Glomerular endothelial cell (primary cell): ENCODE measurements around the gene ADIPOQ. TPM values are rescaled to one million over a fixed set of nuclear protein-coding genes. Genes with fewer than 3 reads are reported as not detected.
"Not testable (repeated sequence)": the region's sequence is repeated elsewhere in the genome, so short reads cannot be mapped to it uniquely, and the experiment has no call there.

ENCODE experiments used
- DNase-seq: peaks from one replicate; pipeline ENCODE4 v3.0.0-alpha.2; 2011; ENCODE audit warnings: low read depth, low spot score; ENCODE audit errors: extremely low read depth
- total RNA-seq: library from RNA; depleted of rRNA; stranded (reverse); fragments of >200 nt; gene quantifications from 2 replicates; pipeline ENCODE4 v1.2.3, GENCODE V29; 2015

The ADIPOQ gene
- total RNA-seq, 1 donor from 2014 or later, result not detected

- no peak for DNase-seq
These were observed 28.1 kb downstream of the ADIPOQ start for GRCh38 chr3:186870421-186871201.

- peak; percentile 55 for DNase-seq
These were observed 29.0 kb downstream of the ADIPOQ start for GRCh38 chr3:186871403-186871924.

- DNase-seq, result not testable (repeated sequence)
These were observed 31.3 kb downstream of the ADIPOQ start for GRCh38 chr3:186873796-186874195.

- DNase-seq, result not testable (repeated sequence)
These were observed 31.7 kb downstream of the ADIPOQ start for GRCh38 chr3:186874216-186874615.

DNA sequence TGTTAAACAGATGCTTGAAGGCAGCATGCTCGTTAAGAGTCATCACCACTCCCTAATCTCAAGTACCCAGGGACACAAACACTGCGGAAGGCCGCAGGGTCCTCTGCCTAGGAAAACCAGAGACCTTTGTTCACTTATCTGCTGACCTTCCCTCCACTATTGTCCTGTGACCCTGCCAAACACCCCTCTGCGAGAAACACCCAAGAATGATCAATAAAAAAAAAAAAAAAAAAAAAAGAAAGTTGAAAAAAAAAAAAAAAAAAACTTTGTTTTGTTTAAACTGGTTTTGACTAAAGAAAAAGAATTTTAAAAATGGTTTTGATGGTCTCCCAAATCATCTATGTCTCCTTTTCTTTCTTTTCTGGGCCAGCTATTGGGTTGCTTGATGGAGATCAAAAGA is 32.3 kb downstream of the ADIPOQ start:
- not testable (repeated sequence) for DNase-seq

DNA sequence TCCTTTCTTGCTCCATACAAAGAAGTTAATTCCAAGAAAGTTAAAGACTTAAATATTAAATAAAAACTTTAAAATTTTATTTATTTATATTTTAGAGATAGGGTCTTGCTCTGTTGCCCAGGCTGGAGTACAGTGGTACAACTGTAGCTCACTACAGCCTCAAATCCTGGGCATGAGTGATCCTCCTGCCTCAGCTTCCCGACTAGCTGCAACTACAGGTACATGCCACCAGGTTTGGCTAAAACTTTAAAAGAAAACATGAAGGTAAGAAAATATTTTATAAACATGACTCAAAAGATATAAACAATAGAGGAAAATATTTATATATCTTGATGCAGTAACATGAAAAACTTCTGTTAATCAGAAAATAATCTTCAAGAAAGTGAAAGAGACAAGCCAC is 33.2 kb downstream of the ADIPOQ start:
- DNase-seq, result no peak

GRCh38 chr3:186879781-186880180 is 37.3 kb downstream of the ADIPOQ start:
- no peak for DNase-seq

DNA sequence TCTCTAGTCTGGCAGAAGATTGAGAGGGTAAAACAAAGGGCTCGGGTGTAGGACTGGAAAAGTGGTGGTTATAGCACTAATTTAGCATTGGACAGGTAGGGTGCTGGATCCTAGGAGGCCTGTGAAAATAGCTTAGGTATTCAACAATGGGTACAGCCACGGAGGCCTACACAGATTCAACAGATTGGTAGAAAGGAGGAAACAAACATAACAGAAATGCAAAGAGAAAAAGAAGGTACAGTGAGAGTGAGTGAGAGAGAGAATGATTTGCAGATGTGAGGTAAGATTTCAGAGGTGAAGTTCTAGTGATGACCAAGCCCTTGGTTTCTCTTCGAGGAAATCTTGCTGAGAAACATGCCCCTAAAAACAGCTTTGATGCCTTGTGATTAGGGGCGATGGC is 37.9 kb downstream of the ADIPOQ start:
- DNase-seq, result no peak

DNA sequence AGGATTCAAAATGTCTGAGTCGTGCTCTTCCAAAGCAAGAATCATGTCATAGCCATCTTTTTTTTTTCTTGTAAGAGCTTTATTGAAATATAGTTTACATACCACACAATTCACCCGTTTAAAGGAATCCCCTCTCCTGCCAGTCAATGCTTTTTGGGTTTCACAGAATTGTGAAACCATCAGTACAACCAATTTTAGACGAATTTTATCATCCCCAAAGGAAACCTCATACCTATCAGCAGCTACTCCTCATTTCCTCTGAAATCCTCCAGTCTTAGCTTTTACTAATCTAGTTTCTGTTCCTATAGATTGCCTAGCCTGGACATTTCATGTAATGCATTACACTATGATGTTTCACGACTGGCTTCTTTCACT is 39.6 kb downstream of the ADIPOQ start:
- no peak for DNase-seq

DNA sequence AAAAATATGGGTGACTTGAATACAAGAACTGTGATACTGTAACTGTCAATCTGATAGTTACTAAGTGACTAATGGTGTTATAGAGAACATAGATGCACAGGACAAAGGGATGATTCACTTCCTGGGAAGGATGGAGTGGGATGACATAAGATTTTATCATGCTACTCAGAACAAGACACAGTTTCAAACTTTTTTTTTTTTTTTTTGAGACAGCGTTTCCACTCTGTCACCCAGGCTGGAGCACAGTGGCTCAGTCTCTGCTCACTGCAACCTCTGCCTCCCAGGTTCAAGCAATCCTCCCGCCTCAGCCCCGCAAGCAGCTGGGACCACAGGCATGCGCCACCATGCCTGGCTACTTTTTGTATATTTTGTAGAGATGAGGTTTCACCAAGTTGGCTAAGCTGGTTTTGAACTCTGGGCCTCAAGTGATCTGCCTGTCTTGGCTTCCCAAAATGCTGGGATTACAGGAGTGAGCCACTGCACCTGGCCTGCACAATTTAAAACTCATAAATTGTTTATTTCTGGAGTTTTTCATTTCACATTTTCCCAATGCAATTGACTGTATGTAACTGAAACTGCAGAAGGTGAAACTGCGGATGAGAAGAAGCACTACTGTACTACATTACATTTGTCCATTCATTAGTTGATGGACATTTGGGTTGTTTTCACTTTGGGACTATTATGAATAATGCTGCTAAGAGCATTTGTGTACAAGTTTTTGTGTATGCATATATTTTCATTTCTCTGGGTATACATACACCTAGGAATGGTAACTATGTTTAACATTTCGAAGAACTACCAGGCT is 40.6 kb downstream of the ADIPOQ start:
- DNase-seq, result no peak

- DNase-seq, result no peak
These were observed 41.2 kb downstream of the ADIPOQ start for GRCh38 chr3:186883686-186884058.

DNA sequence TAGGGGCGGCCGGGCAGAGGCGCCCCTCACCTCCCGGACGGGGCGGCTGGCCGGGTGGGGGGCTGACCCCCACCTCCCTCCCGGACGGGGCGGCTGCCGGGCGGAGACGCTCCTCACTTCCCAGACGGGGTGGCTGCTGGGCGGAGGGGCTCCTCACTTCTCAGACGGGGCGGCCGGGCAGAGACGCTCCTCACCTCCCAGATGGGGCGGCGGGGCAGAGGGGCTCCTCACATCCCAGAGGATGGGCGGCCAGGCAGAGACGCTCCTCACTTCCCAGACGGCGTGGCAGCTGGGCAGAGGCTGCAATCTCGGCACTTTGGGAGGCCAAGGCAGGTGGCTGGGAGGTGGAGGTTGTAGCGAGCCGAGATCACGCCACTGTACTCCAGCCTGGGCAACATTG is 42.4 kb downstream of the ADIPOQ start:
- not testable (repeated sequence) for DNase-seq

DNA sequence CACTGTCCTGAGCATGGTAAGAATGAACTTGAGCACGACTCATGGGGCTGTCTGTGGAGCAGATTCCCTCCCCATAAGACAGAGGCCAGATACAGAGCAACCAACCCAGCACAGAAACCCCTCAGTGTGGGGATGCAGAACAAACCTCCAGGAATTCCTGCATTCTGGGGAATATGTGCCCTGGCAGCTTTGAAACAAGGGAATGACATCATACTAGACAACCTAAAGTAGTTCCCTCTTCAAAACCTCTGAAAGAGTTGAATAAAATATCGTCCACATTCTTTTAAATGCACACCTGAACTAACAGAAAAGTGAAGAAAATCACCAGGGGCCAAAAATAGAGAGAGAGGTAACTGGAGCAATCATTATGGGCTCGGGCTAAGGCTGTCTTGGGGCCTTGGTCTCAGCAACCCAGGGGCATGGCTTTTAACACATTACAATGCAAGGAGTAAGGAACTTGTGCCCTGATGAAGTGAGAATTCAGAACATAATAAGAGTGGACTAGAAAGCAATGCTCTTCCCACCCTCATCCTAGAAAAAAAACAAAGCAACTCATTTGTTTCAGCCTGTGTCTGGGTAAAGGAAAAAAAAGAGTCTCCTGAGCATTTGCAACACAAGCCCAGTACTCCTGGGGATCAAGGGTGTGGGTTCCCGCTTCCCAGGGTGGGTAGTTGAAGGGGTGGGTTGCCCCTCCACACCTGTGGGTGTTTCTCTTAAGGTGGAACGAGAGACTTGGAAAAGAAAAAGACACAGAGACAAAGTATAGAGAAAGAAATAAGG is 43.9 kb downstream of the ADIPOQ start:
- DNase-seq, result no peak

GRCh38 chr3:186887507-186887938 is 45.0 kb downstream of the ADIPOQ start:
- DNase-seq, result not testable (repeated sequence)

- DNase-seq, result no peak
These were observed 46.1 kb downstream of the ADIPOQ start for GRCh38 chr3:186888569-186888968.

DNA sequence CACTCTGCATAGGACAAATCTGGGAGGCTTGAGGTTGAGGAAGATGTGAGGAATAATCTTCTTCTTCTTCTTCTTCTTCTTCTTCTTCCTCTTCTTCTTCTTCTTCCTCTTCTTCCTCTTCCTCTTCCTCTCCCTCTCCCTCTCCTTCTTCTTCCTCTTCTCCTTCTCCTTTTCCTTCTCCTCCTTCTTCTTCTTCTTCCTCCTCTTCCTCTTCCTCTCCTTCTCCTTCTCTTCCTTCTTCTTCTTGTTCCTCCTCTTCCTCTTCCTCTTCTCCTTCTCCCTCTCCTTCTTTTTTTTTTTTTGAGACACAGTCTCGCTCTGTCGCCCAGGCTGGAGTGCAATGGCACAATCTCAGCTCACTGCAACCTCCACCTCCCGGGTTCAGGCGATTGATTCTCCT is 47.2 kb downstream of the ADIPOQ start:
- DNase-seq, result not testable (repeated sequence)

- DNase-seq, result no peak
These were observed 48.4 kb downstream of the ADIPOQ start for GRCh38 chr3:186890911-186891310.

DNA sequence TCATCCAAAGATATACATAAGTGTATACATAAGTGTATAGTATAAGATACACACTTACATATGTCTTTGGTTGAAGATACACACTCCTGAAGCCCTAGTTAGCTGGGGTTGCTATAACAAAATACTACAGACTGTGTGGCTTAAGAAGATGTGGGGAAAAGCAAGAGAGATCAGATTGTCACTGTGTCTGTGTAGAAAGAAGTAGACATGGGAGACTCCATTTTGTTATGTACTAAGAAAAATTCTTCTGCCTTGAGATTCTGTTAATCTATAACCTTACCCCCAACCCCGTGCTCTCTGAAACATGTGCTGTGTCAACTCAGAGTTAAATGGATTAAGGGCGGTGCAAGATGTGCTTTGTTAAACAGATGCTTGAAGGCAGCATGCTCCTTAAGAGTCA is 50.6 kb downstream of the ADIPOQ start:
- DNase-seq, result not testable (repeated sequence)

DNA sequence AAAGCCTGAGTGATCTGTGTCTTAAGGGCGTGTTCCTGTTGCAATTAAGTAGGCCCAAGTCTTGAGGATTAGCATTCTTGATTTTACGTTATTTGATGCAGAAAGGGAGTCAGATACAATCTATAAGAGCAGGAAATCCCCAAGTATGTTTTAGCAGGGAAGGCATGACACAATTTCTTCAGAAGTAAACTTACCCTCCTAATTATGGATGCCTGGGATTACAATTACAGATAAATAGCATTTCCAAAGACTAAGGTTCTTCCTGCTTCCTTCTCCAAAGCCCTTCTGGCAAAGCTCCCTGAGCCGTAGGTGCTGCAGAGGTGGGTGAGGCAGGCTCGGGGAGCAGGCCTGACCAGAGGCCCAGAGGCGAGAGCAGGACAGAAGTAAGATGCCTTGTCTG is 52.9 kb downstream of the ADIPOQ start:
- DNase-seq, result no peak

DNA sequence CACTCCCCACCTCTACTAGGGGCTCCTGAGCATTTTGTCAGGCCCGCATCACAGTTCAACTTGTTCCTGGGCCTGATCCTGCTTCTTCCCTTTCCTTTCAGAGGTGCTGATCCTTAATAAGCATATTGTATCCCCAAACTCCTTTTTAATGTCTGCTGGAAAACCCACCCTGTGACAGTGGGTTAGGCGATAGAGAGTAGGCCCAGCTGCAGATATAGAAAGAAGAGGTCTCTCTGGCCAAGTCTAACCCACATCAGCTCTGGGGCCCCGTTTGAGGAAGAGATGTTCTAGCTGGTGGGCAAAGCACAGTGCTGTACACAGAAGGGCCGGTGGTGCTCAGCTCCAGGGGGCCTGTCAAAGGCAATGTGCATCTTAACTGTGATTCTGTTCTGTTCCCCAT is 53.5 kb downstream of the ADIPOQ start:
- DNase-seq, result no peak

DNA sequence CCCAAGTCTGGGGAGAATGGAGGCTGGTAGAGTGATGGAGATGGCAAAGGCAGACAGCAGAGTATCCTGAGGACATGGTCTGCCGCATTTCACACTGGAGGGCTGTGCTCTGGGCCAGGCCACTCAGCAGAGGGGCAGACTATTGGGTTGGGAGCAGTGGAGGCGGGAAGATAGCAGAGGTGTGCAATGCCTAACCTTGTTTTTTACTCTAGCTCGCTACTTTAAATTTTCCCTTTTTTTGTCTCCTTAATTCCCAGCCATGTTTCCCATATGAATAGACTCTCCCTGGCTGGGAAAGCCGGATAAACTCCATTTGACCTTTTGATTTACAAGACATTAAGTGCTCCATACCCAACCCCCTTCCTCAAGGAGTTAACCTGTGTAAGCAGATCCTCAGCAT is 54.4 kb downstream of the ADIPOQ start:
- no peak for DNase-seq
